ENCODE measurements around the gene MDP1.

DNA sequence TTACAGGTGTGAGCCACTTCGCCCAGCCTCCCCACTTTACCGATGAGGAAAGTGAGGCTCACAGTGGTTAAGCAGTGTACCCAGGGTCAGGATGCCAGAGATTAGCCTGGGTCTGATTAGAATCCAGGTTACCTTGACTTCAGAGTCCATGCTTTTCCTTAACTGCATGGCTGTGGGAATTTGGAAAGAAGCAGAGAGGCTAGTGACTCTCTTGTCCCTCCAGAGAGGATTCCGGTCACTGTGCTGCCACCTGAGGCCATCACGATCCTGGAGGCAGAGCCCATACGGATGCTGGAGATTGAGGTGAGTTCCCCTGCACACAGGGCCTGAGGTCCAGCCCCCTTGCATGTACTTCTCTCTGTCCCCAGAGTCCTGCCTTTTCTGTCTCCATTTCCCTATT, 39.3 kb downstream of the MDP1 start:
- TF ChIP-seq POLR2A (IDR thresholded peaks at IDR 0.05; ENCODE audit: low read length) = no peak
- no peak for TF ChIP-seq GATA1 (IDR thresholded peaks at IDR 0.05; ENCODE audit: low read depth, low read length)

All from erythroblast (primary cell).